Dendritic cell treated with granulocyte-macrophage colony-stimulating factor and Interleukin-4, amounts not matched to agents 40 ng/mL and 50 ng/mL, for 4 days (primary cell): ENCODE measurements around the gene PLS1.

Experiments
- H3K27ac Mint-ChIP-seq: one replicate; pipeline ENCODE4 v1.8.0; 2022; ENCODE audit warnings: mild to moderate bottlenecking, mixed read lengths
- H3K27me3 Mint-ChIP-seq: one replicate; pipeline ENCODE4 v1.8.0; 2022; ENCODE audit warnings: mild to moderate bottlenecking, mixed read lengths
- H3K36me3 Mint-ChIP-seq: one replicate; pipeline ENCODE4 v1.8.0; 2022; ENCODE audit warnings: low read depth, mixed read lengths
- H3K4me1 Mint-ChIP-seq: one replicate; pipeline ENCODE4 v1.8.0; 2022; ENCODE audit warnings: low read depth, mixed read lengths
- H3K4me3 Mint-ChIP-seq: one replicate; pipeline ENCODE4 v1.8.0; 2022; ENCODE audit warnings: mild to moderate bottlenecking, moderate library complexity, mixed read lengths
- H3K9me3 Mint-ChIP-seq: one replicate; pipeline ENCODE4 v1.8.0; 2022; ENCODE audit warnings: mixed read lengths
- intact Hi-C: fragments of 100-400 bp; cut with micrococcal nuclease; formaldehyde crosslinking; loops from one replicate; pipeline ENCODE4 v1.15.0; 2022

The PLS1 gene

DNA sequence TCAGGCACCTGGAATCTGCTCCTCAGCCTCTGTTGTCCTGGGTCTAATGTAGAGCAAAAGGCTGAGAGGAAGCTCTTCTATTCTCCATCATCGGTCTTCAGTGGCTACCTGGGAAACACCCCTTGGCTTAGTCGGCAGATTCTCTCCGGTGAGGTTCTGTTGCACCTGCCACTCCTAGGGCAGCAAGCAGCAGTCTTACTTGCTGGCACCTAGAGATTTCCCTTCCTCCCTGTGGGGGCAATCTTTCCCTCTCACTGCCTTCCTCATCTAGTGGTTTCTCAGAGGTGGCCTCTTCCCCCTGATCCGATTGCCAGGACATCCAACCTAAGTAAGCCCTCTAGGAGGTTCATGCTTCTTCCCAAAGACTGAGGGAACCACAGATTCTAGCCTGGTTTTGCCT, 60.8 kb downstream of the PLS1 start:
- Mint-ChIP-seq H3K4me3 (no peak overlapping the region), H3K27me3 (no peaks in the 10 kb centered on the region), H3K9me3 (no peaks in the 10 kb centered on the region), H3K27ac (no peak overlapping the region), H3K4me1 (peaks cover 12% of the 10 kb centered on the region), H3K36me3 (no peaks in the 10 kb centered on the region)
- intact Hi-C loops: no loop called here

DNA sequence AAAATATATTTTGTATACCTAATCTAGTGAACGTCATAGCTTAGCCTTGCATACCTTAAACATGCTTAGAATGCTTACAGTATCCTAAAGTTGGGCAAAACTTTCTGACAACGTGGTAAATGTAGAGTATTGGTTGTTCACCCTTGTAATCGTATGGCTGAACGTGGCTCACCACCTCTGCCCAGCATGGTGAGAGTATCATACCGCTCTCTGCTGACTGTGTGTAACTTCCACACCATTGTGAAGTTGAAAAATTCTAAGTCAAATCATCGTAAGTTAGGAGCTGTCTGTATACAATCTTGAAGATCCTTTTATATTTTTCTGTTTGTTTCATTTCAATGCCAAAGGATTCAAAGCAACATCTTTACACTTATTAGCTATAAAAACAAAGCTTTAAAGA, 64.2 kb downstream of the PLS1 start:
- H3K27me3 Mint-ChIP-seq: no peaks in the 10 kb centered on the region
- no peak overlapping the region for H3K4me3 Mint-ChIP-seq
- no peaks in the 10 kb centered on the region for H3K9me3 Mint-ChIP-seq
- H3K4me1 Mint-ChIP-seq: peaks cover 12% of the 10 kb centered on the region
- H3K27ac Mint-ChIP-seq: no peak overlapping the region
- no peaks in the 10 kb centered on the region for H3K36me3 Mint-ChIP-seq
- intact Hi-C loops: no loop called here

DNA sequence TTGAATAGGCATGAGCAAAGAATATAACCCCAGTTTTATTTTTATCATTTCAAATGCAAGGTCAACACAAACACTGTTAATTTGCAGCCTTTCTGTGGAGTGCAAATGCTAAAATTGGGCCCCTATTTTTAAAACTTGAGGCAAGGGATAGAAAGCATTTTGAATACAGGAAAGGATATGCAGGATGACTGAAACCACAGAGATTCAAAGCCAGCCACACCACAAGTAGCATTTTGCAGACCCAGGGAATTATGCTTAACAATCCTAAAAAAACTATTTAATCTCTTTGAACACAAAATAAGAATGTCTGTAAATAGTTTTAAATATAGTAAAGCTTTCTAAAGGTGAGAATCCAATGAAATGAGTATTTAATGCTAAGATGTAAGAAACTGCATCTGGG, 64.7 kb downstream of the PLS1 start:
- Mint-ChIP-seq H3K4me3 (no peak overlapping the region), H3K4me1 (peaks cover 12% of the 10 kb centered on the region), H3K9me3 (no peaks in the 10 kb centered on the region), H3K27ac (no peak overlapping the region), H3K36me3 (no peaks in the 10 kb centered on the region), H3K27me3 (no peaks in the 10 kb centered on the region)
- intact Hi-C loops: no loop called here

DNA sequence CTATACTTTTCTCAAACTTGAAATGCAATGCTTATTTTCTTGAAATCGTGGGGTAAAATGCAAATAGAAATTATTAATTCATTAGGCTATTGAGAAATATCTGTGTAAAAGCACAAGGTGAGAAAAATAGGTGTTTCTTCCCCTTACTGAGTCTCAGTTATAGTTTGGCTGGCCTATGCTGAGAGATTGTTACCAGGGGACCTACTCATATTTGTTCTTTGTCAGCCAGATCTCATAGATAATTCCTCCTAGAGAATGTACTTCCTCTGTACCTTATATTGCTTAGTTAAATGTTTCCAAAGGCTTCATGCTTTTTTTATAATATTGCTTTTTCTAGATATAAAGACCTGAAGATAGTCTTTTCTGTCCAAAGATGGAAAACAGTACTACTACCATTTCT, 67.7 kb downstream of the PLS1 start:
- H3K36me3 Mint-ChIP-seq: no peaks in the 10 kb centered on the region
- H3K4me3 Mint-ChIP-seq: no peak overlapping the region
- H3K27ac Mint-ChIP-seq: no peak overlapping the region
- H3K27me3 Mint-ChIP-seq: no peaks in the 10 kb centered on the region
- no peaks in the 10 kb centered on the region for H3K9me3 Mint-ChIP-seq
- no peaks in the 10 kb centered on the region for H3K4me1 Mint-ChIP-seq
- intact Hi-C loops: no loop called here

DNA sequence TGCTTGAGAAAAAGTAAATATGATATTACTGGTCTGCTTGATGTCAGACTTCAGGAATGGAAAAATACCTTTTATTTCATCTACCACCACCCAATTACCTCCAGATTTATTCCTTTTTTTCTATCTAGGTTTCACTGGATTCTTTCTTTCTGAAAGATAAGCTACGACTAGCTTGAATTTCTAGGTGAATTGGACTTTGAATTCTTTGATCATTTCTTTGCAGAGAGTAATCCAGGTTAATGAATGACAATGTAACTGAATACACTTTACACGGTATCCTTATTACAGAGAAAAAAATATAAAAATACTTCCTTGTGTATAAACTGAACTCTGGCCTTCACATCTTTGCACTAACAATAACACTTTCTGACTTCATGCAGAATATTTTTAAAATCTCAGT, 68.1 kb downstream of the PLS1 start:
- H3K36me3 Mint-ChIP-seq: no peaks in the 10 kb centered on the region
- H3K4me1 Mint-ChIP-seq: no peaks in the 10 kb centered on the region
- H3K27ac Mint-ChIP-seq: no peak overlapping the region

DNA sequence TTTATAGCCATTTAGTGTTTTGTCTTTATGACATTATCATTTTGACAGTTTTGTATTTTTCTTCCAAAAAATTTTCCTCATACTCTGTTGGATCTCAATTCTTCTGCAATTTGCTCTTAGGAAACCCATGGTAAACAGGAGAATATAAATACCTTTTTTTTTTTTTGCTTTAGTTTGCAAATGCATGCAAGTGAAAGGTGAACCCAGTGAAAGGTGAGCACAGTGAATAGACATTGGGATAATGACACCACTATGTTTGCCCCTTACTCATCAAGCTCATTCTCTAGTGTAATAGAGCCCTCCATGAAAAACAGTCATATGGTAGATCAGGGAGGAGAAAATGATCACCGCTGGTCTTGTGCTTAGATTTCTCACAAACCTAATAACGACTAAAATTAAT, 68.6 kb downstream of the PLS1 start:
- Mint-ChIP-seq H3K9me3 (no peaks in the 10 kb centered on the region), H3K4me1 (no peaks in the 10 kb centered on the region), H3K4me3 (no peak overlapping the region), H3K27ac (no peak overlapping the region), H3K36me3 (no peaks in the 10 kb centered on the region), H3K27me3 (no peaks in the 10 kb centered on the region)
- intact Hi-C loops: no loop called here

More for the DNA sequence above, 68.1 kb downstream of the PLS1 start:
- Mint-ChIP-seq H3K9me3 (no peaks in the 10 kb centered on the region), H3K4me3 (no peak overlapping the region), H3K27me3 (no peaks in the 10 kb centered on the region)
- intact Hi-C loops: no loop called here

DNA sequence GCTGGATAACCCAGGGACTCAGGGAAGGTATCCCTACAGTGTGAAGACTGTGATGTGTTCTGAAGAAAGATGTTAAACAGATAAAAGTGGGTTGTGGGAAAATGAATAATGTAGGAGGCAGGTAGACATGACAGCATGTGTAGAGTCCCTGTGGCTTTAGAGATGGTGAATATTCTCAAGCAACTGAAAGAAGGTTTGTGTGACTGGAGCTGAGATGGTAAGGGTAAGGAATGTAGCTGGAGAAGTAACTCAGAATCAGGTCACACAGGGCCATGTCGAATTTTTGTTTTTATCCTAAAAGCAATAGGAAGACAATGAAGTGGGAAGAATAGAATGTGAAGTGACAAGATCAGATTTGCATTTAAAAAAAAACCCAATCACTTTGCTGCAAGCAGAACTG, 73.9 kb downstream of the PLS1 start:
- H3K4me3 Mint-ChIP-seq: no peak overlapping the region
- no peaks in the 10 kb centered on the region for H3K4me1 Mint-ChIP-seq
- no peak overlapping the region for H3K27ac Mint-ChIP-seq
- intact Hi-C loops: no loop called here
- no peaks in the 10 kb centered on the region for H3K9me3 Mint-ChIP-seq
- no peaks in the 10 kb centered on the region for H3K27me3 Mint-ChIP-seq
- no peaks in the 10 kb centered on the region for H3K36me3 Mint-ChIP-seq

DNA sequence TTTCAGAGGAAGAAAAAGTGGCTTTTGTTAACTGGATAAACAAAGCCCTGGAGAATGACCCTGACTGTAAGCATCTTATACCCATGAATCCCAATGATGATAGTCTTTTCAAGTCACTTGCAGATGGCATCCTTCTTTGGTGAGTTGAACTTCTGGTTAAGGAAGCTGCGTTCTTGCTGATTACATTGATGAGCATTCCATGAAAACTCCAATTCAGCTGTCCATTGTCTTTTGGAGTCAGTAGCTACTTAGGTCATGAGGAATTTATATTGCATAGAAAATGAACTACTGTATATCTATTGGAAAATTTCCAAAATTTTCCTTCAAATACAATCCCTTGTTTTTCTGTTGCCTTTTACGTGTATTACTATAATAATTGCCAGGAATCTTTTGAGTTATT, 80.0 kb downstream of the PLS1 start:
- Mint-ChIP-seq H3K9me3 (no peaks in the 10 kb centered on the region), H3K27ac (no peak overlapping the region), H3K4me1 (no peaks in the 10 kb centered on the region), H3K27me3 (no peaks in the 10 kb centered on the region), H3K36me3 (no peaks in the 10 kb centered on the region), H3K4me3 (no peak overlapping the region)
- intact Hi-C loops: no loop called here

DNA sequence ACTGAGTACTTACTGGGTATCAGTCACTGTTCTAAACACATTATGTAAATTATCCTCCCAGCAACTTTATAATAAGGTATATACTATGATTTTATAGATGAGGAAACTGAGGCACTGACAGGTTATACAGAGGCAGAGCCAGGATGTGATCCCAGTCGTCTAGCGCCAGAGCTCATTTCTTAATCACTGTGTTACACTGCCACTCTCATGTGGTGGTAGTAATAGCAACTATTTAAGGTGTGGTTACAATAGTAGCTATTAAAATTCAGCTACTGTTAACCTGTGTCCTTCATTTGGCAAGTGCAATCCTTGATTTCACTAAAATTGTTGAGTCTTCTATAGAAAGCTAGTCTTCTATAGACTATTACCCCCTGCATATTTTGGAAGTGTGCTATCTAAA, 84.5 kb downstream of the PLS1 start:
- Mint-ChIP-seq H3K36me3 (no peaks in the 10 kb centered on the region), H3K9me3 (no peaks in the 10 kb centered on the region), H3K4me3 (no peak overlapping the region), H3K27ac (no peak overlapping the region), H3K27me3 (no peaks in the 10 kb centered on the region), H3K4me1 (no peaks in the 10 kb centered on the region)
- intact Hi-C loops: loop anchor here (5.0 kb wide), 1 partner anchor 93 kb away; no protein-coding TSS in a partner anchor

DNA sequence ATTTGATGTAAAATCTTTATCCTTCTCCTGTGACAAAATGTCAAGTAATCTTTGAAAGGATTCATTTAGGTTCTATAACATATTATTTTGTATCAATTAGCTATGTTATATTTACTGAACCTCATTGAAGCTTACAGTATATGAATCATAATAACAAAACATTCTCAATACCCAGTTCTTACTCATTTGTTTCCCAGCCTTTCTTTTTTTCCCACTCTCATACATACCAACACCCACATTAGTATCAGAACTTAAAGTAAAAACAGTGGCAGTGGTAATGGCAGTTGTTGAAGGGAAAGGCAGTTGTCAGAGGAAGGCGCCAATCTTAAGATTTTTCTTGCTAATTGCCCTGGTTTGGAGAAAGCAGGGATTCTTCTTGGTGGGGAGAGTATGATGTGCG, 94.4 kb downstream of the PLS1 start:
- Mint-ChIP-seq H3K4me3 (no peak overlapping the region), H3K27ac (no peak overlapping the region), H3K36me3 (no peaks in the 10 kb centered on the region), H3K9me3 (no peaks in the 10 kb centered on the region), H3K27me3 (no peaks in the 10 kb centered on the region), H3K4me1 (no peaks in the 10 kb centered on the region)
- intact Hi-C loops: no loop called here

DNA sequence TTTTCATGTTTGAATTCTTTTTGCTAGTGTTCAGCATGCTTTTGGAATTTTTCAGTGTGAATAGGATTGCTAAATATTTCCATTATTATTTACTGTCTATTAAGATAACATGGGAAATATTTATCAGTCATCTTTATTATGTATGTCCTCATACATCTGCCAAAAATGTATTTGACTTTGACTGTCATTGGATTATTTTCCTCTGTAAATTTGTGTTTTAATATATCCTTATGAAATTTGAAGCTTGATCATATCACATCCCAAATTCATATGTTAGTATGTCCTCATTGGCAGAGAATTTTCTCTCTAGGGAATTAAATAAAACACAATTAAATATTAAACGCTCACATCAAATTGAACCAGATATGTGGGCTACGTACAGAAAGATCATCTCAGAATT, 95.3 kb downstream of the PLS1 start:
- no peaks in the 10 kb centered on the region for H3K36me3 Mint-ChIP-seq
- no peak overlapping the region for H3K27ac Mint-ChIP-seq
- H3K4me1 Mint-ChIP-seq: no peaks in the 10 kb centered on the region
- H3K4me3 Mint-ChIP-seq: no peak overlapping the region
- intact Hi-C loops: no loop called here
- H3K9me3 Mint-ChIP-seq: no peaks in the 10 kb centered on the region
- H3K27me3 Mint-ChIP-seq: no peaks in the 10 kb centered on the region

DNA sequence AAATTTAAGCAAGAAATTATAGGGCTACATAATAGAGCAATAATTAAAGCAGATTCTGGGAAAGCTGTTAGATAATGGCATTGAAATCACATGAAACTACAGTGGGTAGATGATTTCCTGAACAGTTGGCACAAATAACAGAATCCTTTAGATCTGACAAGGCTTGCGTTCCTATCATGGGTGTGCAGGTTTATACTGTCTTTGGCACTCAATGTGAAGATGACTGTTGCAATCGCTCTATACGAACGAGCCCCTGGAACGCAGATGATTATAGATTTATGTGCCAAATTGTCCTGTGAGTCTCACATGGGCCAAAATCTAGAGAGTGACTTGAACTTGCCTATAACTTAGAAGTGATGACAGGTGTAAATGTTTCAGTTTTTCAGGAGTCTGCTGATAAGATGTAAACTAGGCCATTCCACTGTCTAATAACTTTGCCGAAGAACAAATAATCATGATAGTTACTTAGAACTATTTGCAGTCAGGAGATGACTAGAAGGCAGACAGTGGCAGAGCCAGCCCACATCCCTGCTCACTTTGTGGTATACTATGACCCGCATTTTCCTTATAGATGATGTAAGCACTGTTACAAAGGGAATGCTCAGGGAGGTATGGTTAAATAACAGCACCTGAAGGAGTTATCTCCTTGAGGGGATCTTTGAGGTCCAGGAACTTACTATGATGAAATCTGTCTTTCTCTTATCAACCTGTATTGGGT, 97.1 kb downstream of the PLS1 start:
- Mint-ChIP-seq H3K4me1 (no peaks in the 10 kb centered on the region), H3K27ac (no peak overlapping the region), H3K9me3 (no peaks in the 10 kb centered on the region), H3K4me3 (no peak overlapping the region), H3K27me3 (no peaks in the 10 kb centered on the region), H3K36me3 (no peaks in the 10 kb centered on the region)
- intact Hi-C loops: no loop called here

DNA sequence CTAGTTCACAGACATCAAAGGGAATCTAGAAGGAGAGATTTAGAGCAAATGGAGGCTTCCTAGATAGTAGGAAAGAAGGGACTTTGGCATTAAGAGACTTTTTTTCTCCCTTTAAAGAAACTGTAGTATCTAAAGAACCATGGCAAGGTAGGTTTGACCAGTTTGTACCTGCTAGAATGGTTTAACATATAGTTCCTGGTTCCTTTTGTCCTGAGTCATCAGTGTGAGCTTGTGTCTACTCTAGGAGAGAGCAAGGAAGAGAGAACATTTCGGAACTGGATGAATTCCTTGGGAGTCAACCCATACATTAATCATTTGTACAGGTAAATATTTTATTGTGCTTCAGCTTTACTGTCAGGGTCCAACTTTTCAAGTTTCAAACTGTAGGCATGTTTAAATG, 98.0 kb downstream of the PLS1 start:
- no peaks in the 10 kb centered on the region for H3K4me1 Mint-ChIP-seq
- no peaks in the 10 kb centered on the region for H3K27me3 Mint-ChIP-seq
- H3K27ac Mint-ChIP-seq: no peak overlapping the region
- H3K36me3 Mint-ChIP-seq: no peaks in the 10 kb centered on the region
- H3K9me3 Mint-ChIP-seq: no peaks in the 10 kb centered on the region
- intact Hi-C loops: no loop called here
- no peak overlapping the region for H3K4me3 Mint-ChIP-seq

DNA sequence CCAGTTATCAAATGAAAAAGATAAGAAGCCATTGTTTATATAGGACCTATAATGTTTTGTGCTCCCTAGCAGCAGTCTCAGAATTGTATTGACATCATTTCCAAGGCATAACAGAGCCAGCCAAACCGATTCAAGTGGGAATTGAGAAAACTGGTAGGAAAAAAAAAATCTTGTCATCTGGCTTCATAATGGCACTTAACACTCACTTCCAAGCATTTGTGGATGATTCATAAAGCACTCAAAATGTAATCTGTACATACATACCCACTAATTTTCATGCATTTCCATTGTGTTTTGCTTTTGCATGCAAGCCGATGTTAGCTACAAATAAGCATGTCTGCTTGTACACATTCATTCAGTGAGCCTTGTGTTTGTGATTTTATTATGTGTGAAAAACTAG, 109.0 kb downstream of the PLS1 start:
- H3K9me3 Mint-ChIP-seq: peaks cover 10% of the 10 kb centered on the region
- H3K36me3 Mint-ChIP-seq: no peaks in the 10 kb centered on the region
- no peaks in the 10 kb centered on the region for H3K27me3 Mint-ChIP-seq
- intact Hi-C loops: no loop called here
- no peak overlapping the region for H3K27ac Mint-ChIP-seq
- H3K4me3 Mint-ChIP-seq: no peak overlapping the region
- H3K4me1 Mint-ChIP-seq: peaks cover 9% of the 10 kb centered on the region

DNA sequence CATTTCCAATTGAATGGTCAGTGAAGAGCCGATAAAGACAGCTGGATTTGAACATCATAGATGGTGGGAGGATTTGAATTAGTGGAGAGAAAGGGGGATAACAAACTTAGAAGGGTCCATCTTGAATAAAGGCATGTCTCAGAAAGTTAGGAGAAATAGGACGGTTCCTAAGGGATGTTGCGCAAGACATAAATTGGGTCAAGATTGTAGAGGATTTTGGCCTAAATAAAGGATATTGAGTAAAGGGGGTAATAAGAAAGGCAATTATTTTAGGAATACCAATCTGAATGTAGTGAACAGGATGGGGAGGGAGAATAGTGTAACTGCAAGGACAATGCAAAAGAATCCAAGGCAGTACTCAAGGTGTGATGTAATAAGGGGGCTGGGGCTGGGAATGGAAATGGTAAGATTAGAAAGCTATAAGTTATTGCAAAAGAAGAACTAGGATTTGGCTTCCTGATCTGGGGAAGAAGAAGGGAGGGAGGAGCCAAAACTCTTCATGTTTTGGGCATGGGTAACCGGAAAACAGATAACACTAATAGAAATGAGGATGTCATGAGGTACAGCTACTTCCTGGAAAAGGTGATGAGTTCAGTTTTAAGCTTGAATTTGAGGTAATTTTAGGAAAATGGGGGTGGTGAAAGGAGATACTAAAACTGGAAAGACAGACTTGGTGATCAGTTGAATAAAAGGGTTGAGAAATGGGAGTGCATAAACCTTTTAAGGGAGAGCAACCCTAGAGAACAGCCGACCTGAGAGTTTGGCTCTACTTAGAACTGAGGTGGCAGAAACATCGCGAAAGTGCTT, 110.3 kb downstream of the PLS1 start:
- H3K4me3 Mint-ChIP-seq: no peak overlapping the region
- H3K27ac Mint-ChIP-seq: no peak overlapping the region
- no peaks in the 10 kb centered on the region for H3K9me3 Mint-ChIP-seq
- peaks cover 9% of the 10 kb centered on the region for H3K4me1 Mint-ChIP-seq
- intact Hi-C loops: no loop called here
- no peaks in the 10 kb centered on the region for H3K36me3 Mint-ChIP-seq
- H3K27me3 Mint-ChIP-seq: no peaks in the 10 kb centered on the region
